ENCODE measurements around the gene PRKCB.
"Not testable (repeated sequence)": the region's sequence is repeated elsewhere in the genome, so short reads cannot be mapped to it uniquely, and the experiment has no call there.

The PRKCB gene

GRCh38 chr16:23902748-23903414, 67.1 kb downstream of the PRKCB start:
- no peak for DNase-seq (ENCODE audit: low spot score)

- no peak for DNase-seq (ENCODE audit: low spot score)
Observed at GRCh38 chr16:23905027-23905426, 69.2 kb downstream of the PRKCB start.

DNA sequence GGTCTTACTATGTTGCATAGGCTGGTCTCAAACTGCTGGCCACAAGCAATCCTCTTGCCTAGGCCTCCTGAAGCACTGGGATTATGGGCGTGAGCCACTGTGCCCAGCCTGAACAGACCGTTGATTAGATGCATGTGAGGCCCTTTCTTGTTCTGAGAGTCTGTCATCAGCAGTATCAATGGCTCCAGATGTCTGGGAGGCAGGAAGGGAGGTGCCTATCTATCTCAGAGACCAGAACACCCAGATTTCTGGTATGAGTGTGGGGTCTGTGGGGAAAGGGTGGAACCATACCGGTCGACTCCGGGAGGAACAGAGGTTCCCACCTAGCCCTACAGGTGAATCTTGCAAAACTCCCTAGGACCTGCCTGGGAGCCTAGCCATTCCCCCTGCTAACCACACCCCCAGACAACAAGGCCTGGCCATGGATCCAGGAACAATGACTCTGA, 71.7 kb downstream of the PRKCB start:
- no peak for DNase-seq (ENCODE audit: low spot score)

- no peak for DNase-seq (ENCODE audit: low spot score)
Observed at GRCh38 chr16:23907903-23908302, 72.1 kb downstream of the PRKCB start.

DNA sequence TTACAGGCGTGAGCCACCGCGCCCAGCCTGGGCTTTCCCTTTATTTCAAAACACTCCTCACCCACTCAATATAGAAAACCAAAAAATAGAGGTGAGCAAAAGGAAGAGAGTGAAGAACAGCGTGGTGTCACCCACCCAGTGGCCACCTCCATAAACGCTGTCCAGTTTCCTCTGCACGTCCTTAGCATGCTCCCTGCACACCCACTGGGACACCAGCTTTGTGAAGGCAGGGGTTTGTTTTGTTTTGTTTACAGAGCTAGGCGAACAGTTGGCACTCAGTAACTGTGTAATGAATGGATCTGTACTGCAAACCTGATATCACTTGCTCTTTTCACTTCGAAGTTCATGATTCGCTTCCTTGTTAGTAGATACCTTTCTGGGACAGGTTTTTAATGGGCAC, 73.0 kb downstream of the PRKCB start:
- DNase-seq (ENCODE audit: low spot score): no peak

- DNase-seq (ENCODE audit: low spot score): no peak
Observed at GRCh38 chr16:23909792-23910418, 74.1 kb downstream of the PRKCB start.

GRCh38 chr16:23914946-23915530, 79.3 kb downstream of the PRKCB start:
- DNase-seq (ENCODE audit: low spot score): no peak

GRCh38 chr16:23916552-23916951, 80.8 kb downstream of the PRKCB start:
- DNase-seq (ENCODE audit: low spot score): not testable (repeated sequence)

- DNase-seq (ENCODE audit: low spot score): no peak
Observed at GRCh38 chr16:23917621-23918020, 81.8 kb downstream of the PRKCB start.

GRCh38 chr16:23920446-23920845, 84.7 kb downstream of the PRKCB start:
- DNase-seq (ENCODE audit: low spot score): no peak

DNA sequence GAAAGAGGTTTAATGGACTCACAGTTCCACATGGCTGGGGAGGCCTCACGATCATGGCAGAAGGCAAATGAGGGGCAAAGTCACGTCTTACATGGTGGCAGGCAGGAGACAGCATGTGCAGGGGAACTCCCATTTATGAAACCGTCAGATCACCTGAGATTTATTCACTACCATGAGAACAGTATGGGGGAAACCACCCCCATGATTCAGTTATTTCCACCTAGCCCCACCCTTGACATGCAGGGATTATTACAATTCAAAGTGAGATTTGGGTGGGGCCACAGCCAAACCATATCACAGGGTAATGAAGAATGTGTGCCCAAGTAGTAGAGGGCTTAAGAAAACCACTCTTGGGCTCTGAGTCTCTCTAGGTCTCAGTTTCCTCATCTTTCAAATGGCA, 85.1 kb downstream of the PRKCB start:
- no peak for DNase-seq (ENCODE audit: low spot score)

DNA sequence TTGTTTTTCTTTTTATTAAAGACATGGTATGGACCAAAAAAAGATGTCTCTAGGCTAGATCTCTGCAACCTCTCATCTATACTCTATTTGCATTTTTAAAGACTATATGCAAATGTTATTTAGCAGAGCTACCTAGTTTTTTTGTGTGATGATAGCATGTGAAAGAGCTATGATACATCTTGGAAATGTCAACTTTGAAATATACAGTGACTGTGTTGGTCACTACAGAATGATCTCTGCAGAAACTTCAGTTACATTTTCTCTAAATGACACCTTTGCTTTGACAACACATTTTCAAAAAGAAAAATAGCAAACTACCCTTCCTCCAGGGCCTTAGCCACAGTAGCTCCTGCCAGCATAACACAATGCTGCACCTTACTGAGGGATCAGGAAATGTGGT, 86.6 kb downstream of the PRKCB start:
- no peak for DNase-seq (ENCODE audit: low spot score)

DNA sequence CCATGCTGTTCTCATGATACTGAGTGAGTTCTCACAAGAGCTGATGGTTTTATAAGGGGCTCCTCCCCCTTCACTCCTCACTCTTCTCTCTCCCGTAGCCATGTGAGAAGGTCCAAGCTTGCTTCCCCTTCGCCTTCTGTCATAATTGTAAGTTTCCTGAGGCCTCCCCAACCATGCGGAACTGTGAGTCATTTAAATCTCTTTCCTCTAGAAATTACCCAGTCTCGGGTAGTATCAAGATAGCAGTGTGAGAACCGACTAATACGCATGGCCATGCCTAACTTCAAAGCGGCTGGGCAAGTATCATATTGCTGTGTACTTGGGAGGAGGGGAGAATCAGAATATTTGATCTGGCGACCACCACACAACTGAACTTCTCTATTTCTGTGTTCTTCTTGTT, 88.3 kb downstream of the PRKCB start:
- no peak for DNase-seq (ENCODE audit: low spot score)

GRCh38 chr16:23927796-23928195, 92.0 kb downstream of the PRKCB start:
- DNase-seq (ENCODE audit: low spot score): no peak

GRCh38 chr16:23929237-23929636, 93.5 kb downstream of the PRKCB start:
- no peak for DNase-seq (ENCODE audit: low spot score)

DNA sequence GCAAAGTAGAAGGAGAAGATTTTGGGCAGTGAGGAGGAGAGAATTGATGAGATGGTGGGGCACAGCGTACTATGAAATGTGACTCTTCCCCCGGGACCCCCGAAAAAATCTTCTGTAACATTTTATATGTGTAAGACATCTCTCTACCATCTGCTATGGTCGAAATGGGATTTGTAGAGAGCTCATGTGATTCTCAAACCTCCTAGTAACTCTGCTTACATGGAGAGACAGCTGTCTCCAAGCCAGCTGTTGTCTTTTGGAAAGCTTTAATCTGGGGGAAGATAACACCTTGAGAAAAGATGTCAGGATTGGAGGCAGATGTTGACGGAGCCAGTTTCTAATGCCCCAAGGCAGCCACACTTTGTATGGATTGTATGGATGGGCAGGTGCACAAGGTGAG, 94.1 kb downstream of the PRKCB start:
- DNase-seq (ENCODE audit: low spot score): no peak

DNA sequence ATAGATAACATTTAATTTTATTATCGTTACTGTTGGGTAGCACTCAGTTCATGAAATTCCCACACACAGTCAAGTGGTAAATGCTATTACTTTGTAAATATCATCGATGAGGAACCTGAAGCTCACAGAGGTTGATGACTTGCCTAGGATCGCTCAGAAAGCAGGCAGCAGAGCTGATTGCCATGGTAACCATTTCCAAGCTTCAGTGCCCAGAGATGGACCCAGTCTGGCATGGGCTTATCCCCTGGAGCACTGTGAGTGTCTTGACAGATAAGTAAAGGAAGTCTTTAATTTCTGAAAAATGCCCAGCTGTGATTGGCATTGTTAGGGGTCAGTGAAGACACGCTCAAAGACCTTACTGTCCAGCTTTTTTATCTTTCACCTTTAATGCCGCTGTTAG, 95.0 kb downstream of the PRKCB start:
- no peak for DNase-seq (ENCODE audit: low spot score)

GRCh38 chr16:23931199-23931598, 95.4 kb downstream of the PRKCB start:
- no peak for DNase-seq (ENCODE audit: low spot score)

DNA sequence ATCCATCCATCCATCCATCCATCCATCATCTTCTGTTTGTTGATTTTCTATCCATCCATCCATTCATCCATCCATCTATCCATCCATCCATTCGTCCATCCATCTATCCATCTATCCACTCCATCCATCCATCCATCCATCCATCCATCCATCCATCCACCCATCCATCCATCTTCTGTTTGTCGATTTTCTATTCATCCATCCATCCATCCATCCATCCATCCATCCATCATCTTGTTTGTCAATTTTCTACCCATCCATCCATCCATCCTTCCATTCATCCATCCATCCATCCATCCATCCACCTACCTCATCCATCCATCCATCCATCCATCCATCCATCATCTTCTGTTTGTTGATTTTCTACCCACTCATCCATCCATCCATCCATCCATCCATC, 97.9 kb downstream of the PRKCB start:
- DNase-seq (ENCODE audit: low spot score): not testable (repeated sequence)

GRCh38 chr16:23934610-23935236, 98.9 kb downstream of the PRKCB start:
- no peak for DNase-seq (ENCODE audit: low spot score)

DNA sequence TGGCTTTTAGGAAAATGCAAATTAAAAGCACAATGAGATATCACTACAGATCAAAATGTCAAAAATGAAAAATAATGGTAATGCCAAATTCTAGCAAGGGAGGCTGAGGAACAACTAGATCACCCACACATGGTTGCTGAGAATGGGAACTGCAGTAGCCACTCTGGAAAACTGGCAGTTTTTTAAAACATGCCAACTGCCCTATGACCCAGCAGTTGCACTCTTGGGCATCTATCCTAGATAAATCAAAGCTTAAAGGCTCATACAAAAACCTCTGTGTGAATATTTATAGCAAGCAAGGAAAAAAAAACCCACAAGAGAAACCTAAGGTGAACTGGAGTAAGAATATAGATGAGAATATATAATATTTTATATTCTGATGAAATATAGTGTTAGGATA, 104.3 kb downstream of the PRKCB start:
- DNase-seq (ENCODE audit: low spot score): no peak

DNA sequence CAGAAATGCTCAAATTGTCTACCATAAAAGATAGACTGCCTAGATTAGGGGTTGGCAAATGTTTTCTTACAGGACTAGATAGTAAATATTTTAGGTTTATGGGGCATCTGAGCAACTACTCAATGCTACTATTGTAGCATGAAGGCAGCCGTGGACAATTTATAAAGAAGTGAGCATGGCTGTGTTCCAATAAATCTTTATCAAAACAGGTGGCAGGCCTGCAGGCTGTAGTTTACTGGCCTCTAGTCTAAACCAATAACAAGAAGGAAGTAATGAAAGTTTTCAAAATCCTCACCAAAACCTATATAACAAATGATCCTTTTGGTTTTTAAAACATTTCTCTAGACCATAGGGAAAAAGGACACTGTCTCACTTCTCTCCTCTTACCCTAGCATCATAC, 105.2 kb downstream of the PRKCB start:
- DNase-seq (ENCODE audit: low spot score): no peak

GRCh38 chr16:23941963-23942564, 106.3 kb downstream of the PRKCB start:
- DNase-seq (ENCODE audit: low spot score): no peak

Measured in CD4-positive, alpha-beta T cell treated with Interleukin-2 at 100 ng/mL for 4 hours (primary cell).